NCI-H524 (cell line): ENCODE data around the gene KRT10.
"Not testable (repeated sequence)": the region's sequence is repeated elsewhere in the genome, so short reads cannot be mapped to it uniquely, and the experiment has no call there.

Experiments
- DNase-seq, 2 experiments: peaks; one replicate each; lab custom pipeline; 2025; lab: John Stamatoyannopoulos, UW

KRT10 gene

DNA sequence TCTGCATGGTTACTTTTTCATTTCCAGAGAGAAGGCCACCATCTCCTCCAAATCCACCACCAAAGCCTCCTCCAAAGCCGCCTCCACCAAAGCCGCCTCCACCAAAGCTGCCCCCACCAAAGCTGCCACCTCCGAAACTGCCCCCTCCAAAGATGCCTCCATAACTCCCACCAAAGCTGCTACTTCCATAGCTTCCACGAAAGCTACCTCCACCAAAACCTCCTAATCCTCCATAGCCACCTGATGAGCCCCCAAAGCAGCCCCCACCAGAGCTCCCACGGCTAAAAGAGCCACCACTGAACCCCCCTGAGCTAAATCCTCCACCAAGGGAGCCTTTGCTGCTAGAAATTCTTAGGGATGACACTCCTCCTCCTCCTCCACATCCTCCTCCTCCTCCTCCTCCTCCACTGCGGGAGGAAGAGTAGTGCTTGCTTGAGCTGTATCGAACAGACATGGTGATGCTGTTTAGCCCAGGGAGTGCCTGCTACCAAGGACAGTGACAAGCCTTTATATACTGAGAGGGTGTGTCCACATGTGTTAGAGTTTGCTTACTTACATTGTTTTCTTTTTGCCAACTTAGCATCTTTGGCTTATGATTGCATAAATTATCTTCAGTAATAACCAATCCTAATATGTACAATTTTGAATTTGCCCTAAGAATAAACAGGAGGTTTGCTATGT lies at the start of gene KRT10:
Gene KRT10, minus strand, starts transcription at position 483 of the 681 bp plus-strand sequence. Its CDS starts 29 bp downstream, at position 454.
- DNase-seq, result no peak

DNA sequence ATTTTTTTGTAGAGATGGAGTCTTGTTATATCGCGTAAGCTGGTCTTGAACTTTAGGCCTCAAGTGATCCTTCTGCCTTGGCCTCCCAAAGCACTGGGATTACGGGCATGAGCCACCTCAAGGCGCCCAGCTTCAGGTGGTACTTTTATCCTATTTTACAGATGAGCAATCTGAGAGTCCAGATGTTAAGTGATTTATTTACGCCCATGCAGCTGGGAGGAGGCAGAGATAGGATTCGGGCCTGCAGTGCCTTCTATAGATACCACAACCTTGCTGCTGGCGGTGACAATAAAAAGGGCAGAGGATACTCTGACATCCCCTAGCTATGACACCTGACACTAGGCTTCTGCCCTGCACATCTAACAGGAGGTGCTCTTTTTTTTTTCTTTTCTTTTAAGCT lies 48.9 kb upstream of the KRT10 start:
- DNase-seq, result no peak

DNA sequence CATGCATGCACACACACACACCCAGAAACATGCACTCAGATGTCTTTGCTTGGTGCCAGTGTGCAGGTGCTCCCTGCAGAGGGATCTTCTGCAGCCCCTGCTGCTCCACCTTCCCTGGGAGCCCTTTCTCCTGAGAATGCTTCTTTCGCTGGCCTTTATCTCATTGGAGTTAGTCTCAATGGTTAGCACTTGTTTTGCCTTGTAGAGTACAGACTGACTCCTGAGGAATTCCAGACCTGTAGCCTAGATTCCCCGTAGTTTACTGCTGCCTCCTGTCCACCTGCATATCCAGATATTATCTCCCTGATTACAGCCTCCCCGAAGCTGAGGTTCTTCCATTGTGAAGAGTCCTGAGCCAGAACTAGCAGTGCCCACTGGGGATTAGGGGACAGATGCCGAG lies 47.7 kb upstream of the KRT10 start:
- DNase-seq, result no peak

DNA sequence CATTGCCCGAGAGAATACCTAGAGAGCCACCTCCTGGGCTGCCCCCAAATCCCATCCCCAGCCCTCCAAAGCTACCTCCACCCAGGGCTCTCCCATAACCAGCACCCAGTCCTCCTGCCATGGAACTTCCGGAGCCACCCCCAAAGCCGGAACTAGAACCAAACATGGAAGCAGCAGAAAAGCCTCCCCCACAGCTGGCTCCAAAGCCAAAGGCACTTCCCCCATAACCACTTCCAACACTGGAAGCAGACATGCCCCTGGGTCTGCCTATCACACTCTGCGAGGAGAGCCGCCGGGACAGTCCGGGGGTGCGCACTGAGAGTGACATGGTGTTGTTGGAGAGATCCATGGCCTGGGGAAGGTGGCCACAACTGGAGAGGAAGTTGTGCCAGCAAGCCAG lies 44.4 kb upstream of the KRT10 start, which contains the start of gene KRT12:
Gene KRT12, minus strand, starts transcription at position 386 of the 400 bp plus-strand sequence. Its CDS starts 37 bp downstream, at position 349.
- no peak for DNase-seq

DNA sequence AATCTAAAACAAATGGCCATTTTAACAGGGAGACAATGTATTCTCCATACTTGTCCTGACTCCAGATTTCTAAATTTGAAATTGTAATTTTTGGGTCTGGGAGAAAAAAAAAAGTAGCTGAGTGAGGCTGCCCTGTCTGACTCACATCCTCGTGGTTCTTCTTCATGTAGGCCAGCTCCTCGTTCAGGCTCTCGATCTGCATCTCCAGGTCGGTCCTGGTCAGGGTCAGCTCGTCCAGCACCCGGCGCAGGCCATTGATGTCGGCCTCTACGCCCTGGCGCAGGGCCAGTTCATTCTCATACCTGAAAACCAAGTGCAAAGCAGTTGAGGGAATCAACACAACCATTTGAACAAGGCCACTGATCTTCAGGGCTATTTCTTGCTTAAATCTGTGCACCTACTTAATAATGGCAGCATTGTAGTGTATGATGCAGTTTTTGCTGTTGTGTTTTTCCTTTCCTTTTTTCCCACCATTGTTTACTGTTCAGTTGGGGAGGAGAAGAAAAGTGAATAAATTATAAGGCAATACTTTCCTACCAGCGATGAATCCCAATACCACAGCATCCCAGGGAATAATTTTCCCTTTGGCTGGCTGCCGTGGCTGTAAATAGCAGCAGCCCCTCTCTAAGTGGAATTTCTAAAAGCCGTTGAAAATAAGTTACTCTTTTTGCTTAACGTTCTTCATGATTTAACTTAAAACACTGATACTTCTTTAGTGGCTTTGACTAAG lies 42.4 kb upstream of the KRT10 start:
- no peak for DNase-seq

DNA sequence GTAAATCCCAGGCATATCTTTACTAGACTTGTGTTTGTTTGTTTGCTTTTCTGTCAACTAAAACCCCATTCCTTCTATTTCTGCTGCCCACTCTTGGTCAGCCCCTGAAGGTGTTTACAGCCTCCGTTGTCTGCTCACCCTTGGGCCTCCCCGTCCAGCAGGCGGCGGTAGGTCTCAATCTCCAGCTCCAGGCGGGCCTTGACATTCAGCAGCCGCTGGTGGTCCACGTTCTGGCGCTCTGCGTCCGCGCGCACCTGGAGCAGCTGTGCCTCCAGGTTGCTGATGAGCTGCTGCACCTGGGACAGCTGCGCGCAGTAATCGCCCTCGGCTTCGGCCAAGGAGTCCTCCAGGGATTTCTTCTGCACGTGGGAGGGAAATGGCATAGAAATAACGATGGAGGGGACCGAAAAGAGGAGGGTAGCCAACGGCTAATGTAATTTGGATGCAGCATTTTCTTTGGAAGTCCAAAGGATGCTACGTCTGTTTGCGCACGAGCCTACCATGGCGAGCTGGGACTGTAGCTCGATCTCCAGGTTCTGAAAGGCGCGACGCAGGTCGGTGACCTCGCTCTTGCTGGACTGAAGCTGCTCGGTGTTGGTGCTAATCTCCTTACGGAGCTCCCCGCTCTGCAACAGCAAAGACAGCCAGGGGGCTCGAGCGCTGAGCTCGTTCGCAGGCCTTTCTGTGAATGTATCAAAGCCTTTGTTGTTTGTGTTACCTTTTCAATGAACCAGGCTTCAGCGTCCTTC lies 40.7 kb upstream of the KRT10 start:
- DNase-seq, result no peak

DNA sequence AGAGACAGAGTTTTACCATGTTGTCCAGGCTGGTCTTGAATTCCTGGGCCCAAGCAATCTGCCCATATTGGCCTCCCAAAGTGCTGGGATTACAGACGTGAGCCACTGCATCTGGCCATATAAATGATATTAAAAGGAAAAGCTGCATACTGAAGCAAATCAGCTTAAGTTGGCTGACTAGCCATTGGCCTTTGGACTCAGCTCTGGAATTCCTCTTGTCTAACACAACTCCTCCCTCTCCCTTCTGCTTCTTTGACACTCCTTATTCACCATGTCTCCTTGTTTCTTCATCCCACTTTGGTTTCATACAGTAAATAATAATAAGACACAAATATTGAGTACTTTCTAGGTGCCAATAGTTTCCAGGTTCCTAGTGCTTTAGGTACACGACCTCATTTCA lies 37.1 kb upstream of the KRT10 start:
- DNase-seq, result no peak

DNA sequence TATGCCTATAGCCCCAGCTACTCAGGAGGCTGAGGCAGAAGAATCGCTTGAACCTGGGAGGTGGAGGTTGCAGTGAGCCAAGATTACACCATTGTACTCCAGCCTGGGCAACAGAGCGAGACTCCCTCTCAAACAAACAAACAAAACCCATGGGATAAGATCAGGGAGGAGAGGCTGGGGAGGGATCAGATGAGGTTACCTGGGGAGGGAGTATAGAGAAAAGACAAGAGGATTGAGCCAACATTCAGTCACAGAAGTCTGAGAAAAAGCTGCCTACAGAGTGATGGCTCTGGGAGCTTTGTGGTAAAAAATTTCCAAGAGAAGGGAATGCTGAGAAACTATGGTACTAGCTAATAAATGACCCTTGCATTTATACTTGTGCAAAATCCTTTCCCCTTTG lies 36.3 kb upstream of the KRT10 start:
- not testable (repeated sequence) for DNase-seq

DNA sequence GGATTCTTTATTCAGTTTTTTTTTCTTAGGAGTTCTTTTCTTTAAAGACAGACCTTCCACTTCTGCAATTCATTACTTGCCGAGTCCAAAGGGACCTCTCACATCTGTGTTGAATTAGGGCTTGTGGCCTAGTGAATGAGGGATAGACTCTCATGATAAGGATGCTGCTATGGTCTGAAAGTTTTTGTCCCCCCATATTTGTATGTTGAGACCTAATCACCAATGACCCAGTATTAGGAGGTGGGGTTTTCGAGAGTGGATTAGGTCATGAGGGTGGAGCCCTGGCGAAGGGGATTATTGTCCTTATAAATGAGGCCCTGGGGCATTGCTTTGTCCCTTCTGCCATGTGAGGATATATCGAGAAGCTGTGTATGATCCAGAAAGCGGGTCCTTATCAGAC lies 35.1 kb upstream of the KRT10 start:
- DNase-seq, result peak in 1 of 2 experiments; percentile 32

DNA sequence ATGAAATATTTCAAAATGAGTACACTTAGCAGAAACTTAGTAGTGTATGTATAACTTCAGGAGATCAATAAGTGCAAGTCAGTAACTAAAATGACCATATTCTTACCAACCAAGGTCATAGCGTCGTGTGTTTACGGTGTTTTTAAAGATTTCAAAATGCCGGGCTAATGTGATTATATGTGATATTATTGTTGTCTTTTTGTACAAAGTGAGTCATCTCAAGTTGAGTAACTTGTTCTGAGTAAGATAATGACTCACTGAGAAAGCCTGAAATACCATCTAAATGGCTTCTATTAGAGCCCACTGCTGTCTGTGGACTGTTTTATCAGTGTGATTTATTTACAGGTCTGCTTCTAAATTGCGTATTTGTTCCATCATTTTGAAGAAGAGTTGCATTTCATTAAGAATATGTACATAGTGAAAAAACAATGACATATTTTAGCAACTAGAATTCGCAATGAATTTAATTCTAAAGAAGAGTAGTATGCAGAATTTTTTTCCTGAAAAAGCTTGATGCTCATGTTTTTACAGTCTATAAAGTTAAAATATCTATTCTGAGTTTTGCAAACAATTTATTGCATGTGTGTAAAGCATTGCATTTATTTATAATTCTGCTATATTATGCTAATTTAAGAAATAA lies 31.9 kb upstream of the KRT10 start:
- DNase-seq, result no peak

DNA sequence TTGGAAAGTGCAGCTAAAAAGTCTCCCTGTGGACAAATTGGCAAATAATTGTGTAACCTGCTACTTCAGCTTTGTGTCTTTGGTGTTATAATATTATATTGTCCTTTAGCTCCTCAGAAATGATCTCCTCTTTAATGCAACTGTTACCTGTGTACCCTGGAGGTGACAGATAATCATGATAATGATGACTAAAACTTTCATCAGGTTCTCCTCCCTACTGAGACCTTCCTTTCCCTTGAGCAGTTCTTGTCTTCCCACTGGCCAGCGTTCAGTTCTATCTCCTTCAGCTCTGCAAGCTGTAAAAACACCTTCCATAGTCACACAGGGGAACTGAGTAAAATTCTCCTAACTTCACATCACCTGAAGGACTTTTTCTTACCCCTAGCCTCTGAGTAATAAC lies 29.9 kb upstream of the KRT10 start:
- no peak for DNase-seq

DNA sequence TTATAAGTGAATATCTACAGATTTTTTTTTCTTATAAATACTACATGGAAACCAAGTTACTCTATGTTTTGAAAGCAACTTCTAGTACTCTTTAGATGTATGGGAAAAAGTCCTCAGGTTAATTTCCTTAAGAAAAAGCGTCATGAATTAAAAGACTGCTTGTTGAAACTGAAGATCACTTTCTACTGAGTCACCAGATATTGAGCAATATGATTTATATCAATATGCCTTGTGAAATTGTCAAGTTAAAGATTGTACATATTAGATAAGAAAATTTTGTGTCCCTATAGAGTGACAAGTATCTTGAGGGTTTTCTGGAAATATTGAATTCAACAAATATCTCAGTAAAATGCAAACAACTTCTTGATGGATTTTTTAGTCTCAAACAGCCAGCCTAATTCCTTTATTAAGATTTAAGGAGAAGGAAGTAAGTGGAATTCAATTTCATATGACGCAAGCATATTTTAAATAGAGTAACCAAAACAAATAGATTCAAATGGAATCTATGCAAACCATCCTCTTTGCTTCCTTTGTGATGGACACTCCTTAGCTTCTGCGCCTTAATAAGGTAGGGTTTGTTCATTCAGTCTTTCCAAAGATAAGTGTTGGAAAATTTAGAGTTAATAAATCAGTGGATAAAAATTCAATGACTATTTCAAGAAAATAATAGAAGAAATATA lies 28.0 kb upstream of the KRT10 start:
- no peak for DNase-seq

DNA sequence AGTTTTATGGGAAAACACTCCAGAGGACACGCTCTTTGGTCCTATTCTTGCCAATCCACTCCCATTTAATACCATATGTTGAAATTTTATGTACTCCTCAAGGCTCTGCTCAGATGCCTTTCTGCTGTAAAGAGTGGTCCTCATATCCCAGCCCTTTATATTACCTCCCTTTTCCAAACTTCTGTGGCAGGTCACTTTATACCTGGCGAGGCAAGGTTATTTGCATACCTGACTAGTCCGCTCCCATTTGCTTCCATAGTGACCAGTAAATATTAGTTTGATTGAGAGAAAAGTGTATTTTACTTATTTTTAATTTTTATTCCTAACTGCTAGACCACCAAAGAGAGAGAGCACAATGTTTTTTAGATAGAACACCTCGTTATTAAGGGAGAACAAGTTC lies 27.3 kb upstream of the KRT10 start:
- DNase-seq, result no peak

DNA sequence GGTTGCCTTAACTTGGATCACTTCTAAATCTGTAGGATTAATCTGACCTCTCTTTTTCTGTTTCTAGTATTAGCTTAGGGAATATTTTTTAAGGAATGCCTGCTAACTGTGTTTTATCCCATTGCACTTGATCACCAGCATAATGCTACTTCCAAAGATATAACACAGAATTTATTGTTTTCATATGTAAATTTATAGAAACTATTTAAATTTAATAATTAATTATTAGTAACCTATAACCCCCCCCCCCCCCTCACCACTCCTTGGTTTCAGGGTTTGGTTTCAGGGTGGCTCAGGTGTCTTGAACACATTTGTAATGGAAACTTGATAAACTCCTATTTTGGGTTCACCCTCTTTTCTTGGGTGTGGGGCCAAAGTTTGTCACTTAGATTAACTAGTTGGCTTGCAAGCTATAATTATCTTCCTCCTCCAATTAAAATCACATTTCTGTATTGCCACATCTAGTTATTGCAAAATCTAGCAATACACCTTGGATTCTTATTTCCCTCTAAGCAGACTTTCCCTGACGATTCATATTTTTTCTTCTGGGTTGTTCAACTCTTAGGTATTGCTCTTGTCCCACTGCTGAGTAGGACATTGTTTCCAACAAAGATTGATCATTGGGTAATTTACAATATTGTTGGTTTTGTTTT lies 26.3 kb upstream of the KRT10 start:
- no peak for DNase-seq

DNA sequence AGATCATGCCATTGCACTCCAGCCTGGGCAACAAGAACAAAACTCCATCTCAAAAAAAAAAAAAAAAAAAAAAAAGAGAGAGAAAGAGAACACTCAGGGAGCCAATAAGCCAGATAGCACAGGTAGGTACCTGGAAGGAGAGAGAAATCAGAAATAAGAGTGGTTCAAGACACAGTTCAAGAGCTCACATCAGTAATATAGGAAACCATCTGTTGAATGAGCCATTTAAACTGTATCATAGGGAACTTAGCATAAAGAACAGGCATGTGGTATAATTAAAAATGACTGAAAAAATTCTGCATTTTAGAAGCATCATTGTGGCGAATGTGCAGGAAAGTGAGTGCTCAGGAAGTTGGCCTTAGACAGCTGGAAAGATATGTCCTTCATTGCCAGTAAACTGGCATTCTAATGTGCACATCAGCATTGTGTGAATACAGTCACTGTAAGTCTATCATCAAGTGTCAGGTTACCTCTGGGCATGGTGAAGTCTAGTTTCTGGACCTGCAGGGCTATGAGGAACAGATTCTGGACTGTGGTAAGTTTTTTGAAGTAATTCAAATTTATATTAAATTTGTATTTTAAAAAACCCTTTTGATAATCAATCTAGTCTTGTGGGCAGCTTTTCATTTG lies 24.2 kb upstream of the KRT10 start:
- DNase-seq, result no peak

DNA sequence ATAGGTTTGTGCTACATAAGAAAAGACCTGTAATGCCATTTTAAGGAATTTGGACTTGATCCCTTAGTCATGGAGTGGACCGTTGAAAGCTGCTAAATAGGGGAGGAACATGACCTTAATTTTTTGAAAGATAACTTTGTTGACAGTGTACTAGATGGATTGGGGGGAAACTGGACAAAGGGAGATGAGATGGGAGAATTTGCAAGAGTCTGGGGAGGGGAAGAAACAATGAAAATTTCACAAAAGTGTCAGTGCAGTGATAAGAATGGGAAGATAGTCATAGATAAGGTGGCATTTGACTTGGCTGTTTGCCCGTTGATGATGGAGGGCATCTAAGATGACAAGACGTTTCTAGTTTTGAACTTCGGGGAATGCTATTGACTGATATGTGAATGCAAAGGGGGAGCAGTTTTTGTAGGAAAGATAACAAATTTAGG lies 22.3 kb upstream of the KRT10 start:
- DNase-seq, result no peak

DNA sequence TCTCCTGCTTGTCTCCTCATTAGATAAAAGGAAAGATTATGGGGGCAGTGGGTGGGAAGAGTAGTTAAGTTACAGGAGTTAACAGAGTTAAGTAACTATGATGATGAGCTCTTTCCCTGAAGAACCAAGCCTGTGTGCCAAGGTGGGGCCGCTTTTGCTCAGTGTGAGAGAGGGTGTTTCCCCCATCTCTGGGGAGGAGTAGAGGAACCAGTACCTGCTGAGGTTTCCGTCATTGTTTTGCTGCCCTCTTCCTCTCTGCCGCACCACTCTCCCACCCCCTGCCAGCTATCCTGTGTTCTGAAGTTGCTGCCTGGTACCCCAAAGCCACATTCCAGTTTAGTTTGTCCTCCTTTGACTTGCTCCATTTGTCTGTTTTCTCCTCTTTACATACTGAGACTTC lies 20.8 kb upstream of the KRT10 start:
- DNase-seq, result no peak

DNA sequence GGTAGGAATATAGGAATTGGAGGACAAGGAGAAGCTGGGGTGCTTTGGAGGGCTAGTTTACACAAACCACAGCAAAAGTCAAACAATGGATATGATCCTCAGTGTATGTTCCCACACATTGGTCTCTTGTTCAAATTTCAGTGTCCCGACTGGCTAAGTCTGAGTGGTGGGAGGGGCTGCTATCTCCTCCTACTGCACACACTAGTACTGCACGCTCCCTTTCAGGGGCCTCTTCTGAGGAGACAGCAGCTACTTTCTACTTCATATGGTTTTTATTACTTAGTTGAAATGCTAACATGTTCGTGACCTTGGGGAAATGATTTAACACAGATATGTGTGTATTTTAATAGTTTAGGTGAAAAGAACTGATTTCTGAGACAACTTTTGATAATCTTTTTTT lies 18.8 kb upstream of the KRT10 start:
- no peak for DNase-seq

DNA sequence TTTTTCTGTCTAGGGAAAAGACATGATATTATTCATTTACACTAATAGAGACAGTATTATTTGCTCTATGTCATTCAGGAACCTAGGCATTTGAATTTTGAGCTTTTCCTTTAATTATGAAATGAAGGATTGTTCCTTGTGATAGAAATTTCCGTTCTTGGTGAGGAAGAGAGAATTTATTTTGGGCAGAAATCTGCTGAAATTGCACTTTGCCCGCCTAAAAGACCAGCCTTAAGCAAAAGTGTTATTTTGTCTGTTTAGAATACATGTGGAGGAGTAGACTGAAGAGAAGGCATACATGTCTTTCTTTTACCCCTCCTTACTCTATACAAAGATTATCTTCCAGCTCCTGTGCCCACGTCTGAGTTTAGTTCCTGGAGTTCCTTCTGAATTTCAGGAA lies 16.8 kb upstream of the KRT10 start:
- no peak for DNase-seq

DNA sequence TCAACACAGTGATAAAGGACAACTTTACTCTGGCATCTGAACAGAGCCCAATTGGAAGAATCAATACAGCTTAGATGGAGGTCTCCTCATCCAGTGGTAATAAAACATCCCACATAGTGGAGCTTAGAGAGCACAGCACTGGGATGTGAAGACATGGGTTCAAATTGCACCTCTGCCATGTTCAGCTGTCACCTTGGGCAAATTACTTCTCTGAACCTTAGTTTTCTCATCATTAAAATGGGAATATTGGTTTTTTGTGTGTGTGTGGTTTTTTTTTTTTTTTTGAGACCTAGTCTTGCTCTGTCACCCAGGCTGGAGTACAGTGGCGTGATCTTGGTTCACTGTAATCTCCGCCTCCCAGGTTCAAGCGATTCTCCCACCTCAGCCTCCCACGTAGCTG lies 13.6 kb upstream of the KRT10 start:
- no peak for DNase-seq

DNA sequence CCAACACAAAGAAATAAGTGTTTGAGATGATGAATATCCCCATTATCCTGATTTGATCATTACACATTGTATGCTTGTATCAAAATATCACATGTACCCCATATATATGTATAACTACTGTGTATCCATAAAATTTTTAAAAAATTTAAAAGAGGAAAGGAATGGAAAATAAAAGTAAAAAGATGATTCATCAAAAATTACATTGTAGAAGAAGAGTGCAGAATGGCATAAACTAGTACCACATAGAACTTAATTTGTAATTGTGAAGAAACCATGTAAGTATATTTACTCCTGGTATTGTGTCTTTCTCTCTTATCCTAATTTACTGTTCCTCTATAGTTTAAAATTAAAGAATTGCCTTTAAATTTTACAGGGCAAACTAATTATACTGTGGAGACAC lies 11.5 kb upstream of the KRT10 start:
- no peak for DNase-seq
